ENCODE measurements around the gene LIMS2. TPM values are rescaled to one million over a fixed set of nuclear protein-coding genes. Genes with fewer than 3 reads are reported as not detected.

LIMS2 gene
- total RNA-seq, result 0.33 and 1.4 TPM in 2 replicates

GRCh38 chr2:127675331-127676261, at the start of gene LIMS2:
Gene LIMS2 (minus strand): TSS chr2:127675530. CDS start chr2:127675024, 506 bp downstream.

GRCh38 chr2:127701193-127701650, 25.9 kb upstream of the LIMS2 start, which contains the start of gene SFT2D3:
Gene SFT2D3 (plus strand): TSS chr2:127701497. CDS start chr2:127701529, 32 bp downstream.

GRCh38 chr2:127645395-127646291, 29.7 kb downstream of the LIMS2 start, which contains the start of gene GPR17:
Gene GPR17 (plus strand): TSS chr2:127646153. CDS start chr2:127650736, 4,583 bp downstream.

Other genes with a start within 250 kb of the LIMS2 start
- 46.9 and 51.2 TPM in 2 replicates for gene IWS1, start 149.0 kb downstream of the LIMS2 start, total RNA-seq
- under 0.01 and 0.12 TPM in 2 replicates for gene MYO7B, start 139.8 kb downstream of the LIMS2 start, total RNA-seq
- gene GPR17, start 29.4 kb downstream of the LIMS2 start, total RNA-seq, result not detected in 2 replicates
- gene SFT2D3, start 26.0 kb upstream of the LIMS2 start, total RNA-seq, result 5.5 and 5.9 TPM in 2 replicates
- gene WDR33, start 135.6 kb upstream of the LIMS2 start, total RNA-seq, result 24.9 and 34.0 TPM in 2 replicates
- gene POLR2D, start 182.6 kb upstream of the LIMS2 start, total RNA-seq, result 26.4 and 27.0 TPM in 2 replicates
- gene AMMECR1L, start 210.4 kb upstream of the LIMS2 start, total RNA-seq, result 12.8 and 16.4 TPM in 2 replicates

Data from uterine smooth muscle cell (primary cell).